Tibial nerve (tissue), 4 donors: ENCODE measurements around the gene UGT1A9.

Experiments
- CTCF ChIP-seq, 5 experiments: fragments of 200-600 bp in 3 of 5; fragments of 450-650 bp in 2 of 5; sonication (generic) in 3 of 5; IDR thresholded peaks; one replicate each; pipeline ENCODE4 v1.5.1; 2016 to 2019; ENCODE audit warnings: antibody characterized with exemption in 5 of 5, mild to moderate bottlenecking in 3 of 5, moderate library complexity in 2 of 5
- EP300 ChIP-seq, 2 donors: sonication (generic); formaldehyde crosslinking; IDR thresholded peaks; one replicate each; pipeline ENCODE4 v1.6.1; 2017; ENCODE audit warnings: antibody characterized with exemption in 2 of 2, mild to moderate bottlenecking in 1 of 2

GRCh38 chr2:233821196-233821595, 149.5 kb downstream of the UGT1A9 start:
- TF ChIP-seq EP300 (IDR thresholded peaks at IDR 0.05), result no peak
- no peak for TF ChIP-seq CTCF (IDR thresholded peaks at IDR 0.05)
